Kidney (tissue), 19 donors: ENCODE measurements around the gene USP17L29. TPM values are rescaled to one million over a fixed set of nuclear protein-coding genes. Genes with fewer than 3 reads are reported as not detected.
"Not testable (repeated sequence)": the region's sequence is repeated elsewhere in the genome, so short reads cannot be mapped to it uniquely, and the experiment has no call there.

ENCODE experiments used
- DNase-seq, 5 donors: peaks; one replicate each; pipeline ENCODE4 v3.0.0-alpha.2; 2013 to 2020
- FAIRE-seq: peaks from 2 replicates; lab custom pipeline; 2012; peaks lifted over from hg19 to GRCh38; lab: Jason Lieb, UNC
- H3K27ac ChIP-seq, 2 donors: one replicate each; pipeline ENCODE4 v1.7.0; 2013; ENCODE audit warnings: low read depth in 2 of 2, low read length in 2 of 2, inconsistent platforms in 1 of 2
- H3K27me3 ChIP-seq: one replicate; pipeline ENCODE4 v1.7.1; 2013; ENCODE audit warnings: low read length, inconsistent platforms; ENCODE audit not compliant: control insufficient read depth, insufficient read depth
- H3K36me3 ChIP-seq, 3 donors: one replicate each; pipeline versions ENCODE4 v1.7.0 to v1.7.1; 2013; ENCODE audit warnings: low read length in 3 of 3, control low read depth in 1 of 3, inconsistent platforms in 1 of 3; ENCODE audit not compliant: insufficient read depth in 3 of 3, control insufficient read depth in 2 of 3
- H3K4me1 ChIP-seq, 3 donors: one replicate each; pipeline versions ENCODE4 v1.7.0 to v1.7.1; 2013; ENCODE audit warnings: low read length in 3 of 3, inconsistent platforms in 1 of 3, low read depth in 1 of 3; ENCODE audit not compliant: control insufficient read depth in 2 of 3, insufficient read depth in 2 of 3
- H3K4me3 ChIP-seq, 3 donors: one replicate each; pipeline versions ENCODE4 v1.7.0 to v1.8.1; 2013; ENCODE audit warnings: low read length in 3 of 3, control low read depth in 1 of 3, inconsistent platforms in 1 of 3
- H3K9ac ChIP-seq, 3 donors: one replicate each; pipeline versions ENCODE4 v1.7.0 to v1.7.1; 2013; ENCODE audit warnings: low read length in 3 of 3, control low read depth in 1 of 3, inconsistent platforms in 1 of 3
- H3K9me3 ChIP-seq, 3 donors: one replicate each; pipeline versions ENCODE4 v1.7.0 to v1.7.1; 2013; ENCODE audit warnings: low read length in 3 of 3, control low read depth in 1 of 3, inconsistent platforms in 1 of 3; ENCODE audit not compliant: control insufficient read depth in 2 of 3, insufficient read depth in 1 of 3
- intact Hi-C: fragments of 100-400 bp; cut with DNase I; formaldehyde crosslinking; loops from one replicate; pipeline ENCODE4 v1.11.1; 2022
- long read RNA-seq, 10 donors: library from polyadenylated mRNA in 1 of 10; unstranded in 1 of 10; transcript quantifications; one replicate each; pipeline ENCODE4 v2.0.0 and lab custom pipeline, GENCODE V29; 2021 to 2026
- polyA plus RNA-seq: library from polyadenylated mRNA; stranded (reverse); fragments of 350-450 nt; fragmentation: Illumina TruSeq; extraction: RNeasy Lipid Tissue Mini Kit (QIAGEN cat#74804); gene quantifications from one replicate; pipeline ENCODE4 v1.2.3, GENCODE V29; 2014; ENCODE audit warnings: low read depth, low replicate concordance; ENCODE audit not compliant: insufficient read depth
- total RNA-seq: library from RNA; stranded (reverse); fragmentation: NEBNext Ultra II Directional; extraction: Animal tissue kit (Norgen Biotek cat#: 25700); gene quantifications from one replicate; pipeline ENCODE4 v1.2.1, GENCODE V29; 2021
- donor health status: control.
- donor health status: control.
- donor health status: DM: yes; HTN: yes; CAD: no.
- donor health status: Normal renal cell carcinoma (clear cell type).

Gene USP17L29, protein sequence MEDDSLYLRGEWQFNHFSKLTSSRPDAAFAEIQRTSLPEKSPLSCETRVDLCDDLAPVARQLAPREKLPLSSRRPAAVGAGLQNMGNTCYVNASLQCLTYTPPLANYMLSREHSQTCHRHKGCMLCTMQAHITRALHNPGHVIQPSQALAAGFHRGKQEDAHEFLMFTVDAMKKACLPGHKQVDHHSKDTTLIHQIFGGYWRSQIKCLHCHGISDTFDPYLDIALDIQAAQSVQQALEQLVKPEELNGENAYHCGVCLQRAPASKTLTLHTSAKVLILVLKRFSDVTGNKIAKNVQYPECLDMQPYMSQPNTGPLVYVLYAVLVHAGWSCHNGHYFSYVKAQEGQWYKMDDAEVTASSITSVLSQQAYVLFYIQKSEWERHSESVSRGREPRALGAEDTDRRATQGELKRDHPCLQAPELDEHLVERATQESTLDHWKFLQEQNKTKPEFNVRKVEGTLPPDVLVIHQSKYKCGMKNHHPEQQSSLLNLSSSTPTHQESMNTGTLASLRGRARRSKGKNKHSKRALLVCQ
- total RNA-seq = not detected
- not detected for polyA plus RNA-seq
- long read RNA-seq, donor 1 = 0 reads
- long read RNA-seq, donor 2 = 0 reads
- long read RNA-seq, donor 3 = 0 reads
- long read RNA-seq, donor 4 = 0 reads
- long read RNA-seq, donor 5 = 0 reads
- long read RNA-seq, donor 6 = 0 reads
- long read RNA-seq, donor 7 = 0 reads
- long read RNA-seq, donor 8 = 0 reads
- long read RNA-seq, donor 9 = 0 reads
- long read RNA-seq, donor 10 = 0 reads

- H3K9ac ChIP-seq, intact Hi-C loops, H3K9me3 ChIP-seq, H3K27me3 ChIP-seq, H3K4me1 ChIP-seq, H3K4me3 ChIP-seq, H3K27ac ChIP-seq, DNase-seq, H3K36me3 ChIP-seq, FAIRE-seq: not testable (repeated sequence)
Observed at GRCh38 chr4:9353338-9353737, at the start of gene USP17L29. TSS of gene USP17L29 (plus strand) at chr4:9353638. CDS start at chr4:9353638, 0 bp downstream.

- H3K27me3 ChIP-seq, FAIRE-seq, intact Hi-C loops: not testable (repeated sequence)
Observed at GRCh38 chr4:9324191-9324590, 29.2 kb upstream of the USP17L29 start.

DNA sequence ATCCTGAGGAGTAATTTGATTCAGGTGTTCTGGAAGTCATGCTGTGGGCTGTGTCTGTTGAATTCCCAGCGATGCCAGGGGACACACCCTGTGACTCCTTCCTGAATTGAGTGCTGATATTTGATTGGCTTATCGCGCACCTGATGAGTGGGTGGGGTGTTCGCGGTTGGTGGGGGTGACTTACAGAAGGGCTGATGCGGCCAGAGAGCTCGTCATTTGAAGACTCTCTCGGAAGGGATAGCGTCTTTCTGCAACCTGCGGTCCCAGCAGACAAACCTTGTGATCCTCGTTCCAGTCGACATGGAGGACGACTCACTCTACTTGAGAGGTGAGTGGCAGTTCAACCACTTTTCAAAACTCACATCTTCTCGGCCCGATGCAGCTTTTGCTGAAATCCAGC lies 28.6 kb upstream of the USP17L29 start, which contains the start of gene USP17L24:
USP17L24 (plus strand) TSS at position 301 of the 400 bp plus-strand sequence; CDS start at position 301, 0 bp downstream.
- H3K4me1 ChIP-seq, DNase-seq, H3K27me3 ChIP-seq, H3K36me3 ChIP-seq, H3K27ac ChIP-seq, FAIRE-seq, H3K9me3 ChIP-seq, intact Hi-C loops, H3K9ac ChIP-seq, H3K4me3 ChIP-seq: not testable (repeated sequence)

More at GRCh38 chr4:9324191-9324590, 29.2 kb upstream of the USP17L29 start:
- H3K9me3 ChIP-seq, DNase-seq, H3K27ac ChIP-seq, H3K4me3 ChIP-seq, H3K36me3 ChIP-seq, H3K9ac ChIP-seq, H3K4me1 ChIP-seq: not testable (repeated sequence)

DNA sequence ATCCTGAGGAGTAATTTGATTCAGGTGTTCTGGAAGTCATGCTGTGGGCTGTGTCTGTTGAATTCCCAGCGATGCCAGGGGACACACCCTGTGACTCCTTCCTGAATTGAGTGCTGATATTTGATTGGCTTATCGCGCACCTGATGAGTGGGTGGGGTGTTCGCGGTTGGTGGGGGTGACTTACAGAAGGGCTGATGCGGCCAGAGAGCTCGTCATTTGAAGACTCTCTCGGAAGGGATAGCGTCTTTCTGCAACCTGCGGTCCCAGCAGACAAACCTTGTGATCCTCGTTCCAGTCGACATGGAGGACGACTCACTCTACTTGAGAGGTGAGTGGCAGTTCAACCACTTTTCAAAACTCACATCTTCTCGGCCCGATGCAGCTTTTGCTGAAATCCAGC lies 23.8 kb upstream of the USP17L29 start, which contains the start of gene USP17L25:
USP17L25 (plus strand) TSS at position 301 of the 400 bp plus-strand sequence; CDS start at position 301, 0 bp downstream.
- DNase-seq, H3K9me3 ChIP-seq, H3K27ac ChIP-seq, H3K4me1 ChIP-seq, H3K27me3 ChIP-seq, intact Hi-C loops, H3K36me3 ChIP-seq, H3K9ac ChIP-seq, FAIRE-seq, H3K4me3 ChIP-seq: not testable (repeated sequence)

DNA sequence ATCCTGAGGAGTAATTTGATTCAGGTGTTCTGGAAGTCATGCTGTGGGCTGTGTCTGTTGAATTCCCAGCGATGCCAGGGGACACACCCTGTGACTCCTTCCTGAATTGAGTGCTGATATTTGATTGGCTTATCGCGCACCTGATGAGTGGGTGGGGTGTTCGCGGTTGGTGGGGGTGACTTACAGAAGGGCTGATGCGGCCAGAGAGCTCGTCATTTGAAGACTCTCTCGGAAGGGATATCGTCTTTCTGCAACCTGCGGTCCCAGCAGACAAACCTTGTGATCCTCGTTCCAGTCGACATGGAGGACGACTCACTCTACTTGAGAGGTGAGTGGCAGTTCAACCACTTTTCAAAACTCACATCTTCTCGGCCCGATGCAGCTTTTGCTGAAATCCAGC lies 19.1 kb upstream of the USP17L29 start, which contains the start of gene USP17L26:
USP17L26 (plus strand) TSS at position 301 of the 400 bp plus-strand sequence; CDS start at position 301, 0 bp downstream.
- H3K27me3 ChIP-seq, H3K27ac ChIP-seq, FAIRE-seq, DNase-seq, H3K4me1 ChIP-seq, H3K36me3 ChIP-seq, intact Hi-C loops, H3K4me3 ChIP-seq, H3K9ac ChIP-seq, H3K9me3 ChIP-seq: not testable (repeated sequence)

- H3K4me1 ChIP-seq, H3K4me3 ChIP-seq, FAIRE-seq, H3K36me3 ChIP-seq, H3K9me3 ChIP-seq, H3K27ac ChIP-seq, H3K9ac ChIP-seq, DNase-seq, H3K27me3 ChIP-seq, intact Hi-C loops: not testable (repeated sequence)
Observed at GRCh38 chr4:9339103-9339502, 14.3 kb upstream of the USP17L29 start, which contains the start of gene USP17L5. TSS of gene USP17L5 (plus strand) at chr4:9339403. CDS start at chr4:9339403, 0 bp downstream.

DNA sequence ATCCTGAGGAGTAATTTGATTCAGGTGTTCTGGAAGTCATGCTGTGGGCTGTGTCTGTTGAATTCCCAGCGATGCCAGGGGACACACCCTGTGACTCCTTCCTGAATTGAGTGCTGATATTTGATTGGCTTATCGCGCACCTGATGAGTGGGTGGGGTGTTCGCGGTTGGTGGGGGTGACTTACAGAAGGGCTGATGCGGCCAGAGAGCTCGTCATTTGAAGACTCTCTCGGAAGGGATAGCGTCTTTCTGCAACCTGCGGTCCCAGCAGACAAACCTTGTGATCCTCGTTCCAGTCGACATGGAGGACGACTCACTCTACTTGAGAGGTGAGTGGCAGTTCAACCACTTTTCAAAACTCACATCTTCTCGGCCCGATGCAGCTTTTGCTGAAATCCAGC lies 9.6 kb upstream of the USP17L29 start, which contains the start of gene USP17L27:
USP17L27 (plus strand) TSS at position 301 of the 400 bp plus-strand sequence; CDS start at position 301, 0 bp downstream.
- intact Hi-C loops, H3K9ac ChIP-seq, H3K4me3 ChIP-seq, H3K27ac ChIP-seq, H3K4me1 ChIP-seq, FAIRE-seq, H3K36me3 ChIP-seq, H3K9me3 ChIP-seq, H3K27me3 ChIP-seq, DNase-seq: not testable (repeated sequence)
